Measurements from ENCODE around the gene IFT122.

The IFT122 gene

DNA sequence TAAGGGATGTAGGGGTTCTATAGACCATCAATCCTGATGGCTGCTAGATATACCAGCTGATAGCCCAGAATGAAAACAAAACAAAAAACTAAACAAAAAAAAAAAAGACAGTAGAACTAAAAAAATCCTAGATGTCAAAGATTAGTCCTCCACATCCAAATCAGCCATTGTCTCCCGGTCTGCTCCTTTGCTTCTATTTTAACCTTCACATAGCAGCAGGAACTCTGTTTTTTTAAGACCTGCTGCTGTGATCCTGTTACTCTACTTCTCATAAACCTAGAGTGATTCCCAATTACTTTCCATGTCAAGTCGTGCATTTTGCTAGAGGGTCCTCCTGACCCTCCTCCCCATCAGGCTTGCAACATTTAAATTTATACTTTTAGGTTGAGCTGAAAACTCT is 2.5 kb downstream of the IFT122 start:
- DNase-seq = no peak

GRCh38 chr3:129442947-129443346 is 2.9 kb downstream of the IFT122 start:
- DNase-seq = no peak

DNA sequence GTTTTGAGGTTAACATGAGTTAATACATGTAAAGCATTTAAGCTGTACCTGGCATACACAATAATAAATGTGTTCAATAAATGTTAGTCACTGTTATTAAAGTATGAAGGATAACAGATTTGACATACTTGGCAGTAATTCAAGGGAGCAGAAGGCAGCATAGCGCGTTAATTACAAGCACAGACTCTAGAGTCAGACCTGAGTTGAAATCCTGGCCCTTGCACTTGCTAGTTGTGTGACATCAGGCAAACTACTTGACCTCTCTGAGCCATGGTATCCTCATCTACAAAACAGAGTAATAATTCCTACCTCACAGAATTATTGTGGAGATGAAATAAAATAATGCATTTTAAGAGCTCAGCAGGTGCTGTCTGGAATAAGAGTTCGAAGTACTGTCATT is 5.4 kb downstream of the IFT122 start:
- no peak for DNase-seq

- no peak for DNase-seq
Measured at GRCh38 chr3:129446926-129447325, 6.9 kb downstream of the IFT122 start.

DNA sequence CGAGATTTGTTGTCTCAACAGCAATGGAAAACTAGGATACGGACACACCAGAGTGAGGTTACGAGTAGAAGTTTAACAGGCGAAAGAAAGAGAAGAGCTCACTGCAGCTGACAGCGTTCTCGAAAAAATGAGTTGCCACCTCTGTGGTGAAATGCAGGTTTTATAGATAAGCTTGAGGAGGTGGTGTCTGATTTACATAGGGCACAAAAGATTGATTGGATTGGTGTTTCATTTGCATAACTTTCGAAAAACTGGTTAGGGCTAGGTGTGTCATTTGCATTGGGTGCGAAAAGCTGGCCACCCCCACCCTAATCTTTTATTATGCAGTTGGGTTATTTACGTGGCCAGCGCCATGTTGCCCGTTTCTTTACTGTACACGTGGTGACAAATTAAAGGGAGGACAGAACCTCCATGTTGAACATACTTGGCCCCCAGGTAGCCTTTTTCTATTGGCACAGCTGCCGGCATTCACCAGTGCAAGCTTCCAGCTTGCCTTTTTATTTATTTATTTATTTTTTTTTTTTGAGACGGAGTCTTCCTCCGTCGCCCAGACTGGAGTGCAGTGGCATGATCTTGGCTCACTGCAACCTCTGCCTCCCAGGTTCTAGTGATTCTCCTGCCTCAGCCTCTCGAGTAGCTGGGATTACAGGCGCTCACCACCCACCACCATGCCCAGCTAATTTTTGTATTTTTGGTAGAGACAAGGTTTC is 8.3 kb downstream of the IFT122 start:
- DNase-seq = no peak

DNA sequence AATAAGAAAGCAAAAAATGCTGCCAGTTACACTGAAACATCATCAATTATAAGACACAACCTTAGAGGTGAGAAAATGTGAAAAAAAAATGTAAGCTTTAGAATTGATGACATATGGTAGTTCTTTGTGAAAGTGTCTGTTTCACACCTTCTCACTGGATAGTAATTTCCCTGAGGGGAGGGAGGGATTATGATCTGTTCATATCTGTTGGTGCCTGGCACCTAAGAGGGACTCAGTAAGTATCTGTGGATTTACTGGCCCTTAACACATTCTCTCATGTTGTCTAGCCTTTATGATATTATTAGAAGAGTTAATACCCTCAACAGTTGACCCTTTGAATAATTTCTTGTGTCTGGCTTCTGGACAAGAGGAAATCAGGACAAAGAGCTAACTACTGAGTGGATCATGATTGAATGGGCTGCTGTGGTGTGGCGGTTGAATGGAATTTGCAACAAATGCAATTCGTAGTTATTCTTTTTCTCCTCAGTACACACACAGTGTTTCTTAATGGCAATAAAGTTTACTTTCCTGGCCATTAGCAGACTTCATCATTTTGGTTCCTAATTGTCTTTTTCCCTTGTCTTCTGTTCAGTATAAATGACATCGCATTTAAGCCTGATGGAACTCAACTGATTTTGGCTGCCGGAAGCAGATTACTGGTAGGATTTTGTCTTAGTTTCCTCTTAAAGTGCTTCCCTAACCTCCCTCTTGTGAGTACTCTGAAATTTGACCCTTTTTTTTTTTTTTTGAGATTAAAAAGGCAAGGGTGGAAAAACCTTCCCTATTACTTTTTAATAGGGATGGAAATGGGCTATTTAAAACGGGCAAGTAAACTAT is 9.5 kb downstream of the IFT122 start:
- DNase-seq = no peak

- DNase-seq = no peak
Measured at GRCh38 chr3:129453732-129454131, 13.7 kb downstream of the IFT122 start.

DNA sequence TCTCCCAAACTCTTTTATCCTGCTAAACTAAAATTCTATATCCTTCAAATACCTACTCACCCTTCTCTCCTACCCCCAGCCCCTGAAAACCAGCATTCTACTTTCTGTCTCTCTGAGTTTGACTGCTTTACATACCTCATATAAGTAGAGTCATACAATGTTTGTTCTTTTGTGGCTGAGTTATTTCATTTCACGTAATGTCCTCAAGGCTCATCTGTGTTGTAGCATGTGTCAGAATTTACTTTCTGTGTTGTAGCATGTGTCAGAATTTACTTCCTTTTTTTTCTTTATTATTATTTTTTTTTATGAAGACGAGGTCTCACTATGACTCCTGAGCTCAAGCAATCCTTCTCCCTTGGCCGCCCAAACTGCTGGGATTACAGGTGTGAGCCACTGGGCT is 20.1 kb downstream of the IFT122 start:
- DNase-seq = no peak

DNA sequence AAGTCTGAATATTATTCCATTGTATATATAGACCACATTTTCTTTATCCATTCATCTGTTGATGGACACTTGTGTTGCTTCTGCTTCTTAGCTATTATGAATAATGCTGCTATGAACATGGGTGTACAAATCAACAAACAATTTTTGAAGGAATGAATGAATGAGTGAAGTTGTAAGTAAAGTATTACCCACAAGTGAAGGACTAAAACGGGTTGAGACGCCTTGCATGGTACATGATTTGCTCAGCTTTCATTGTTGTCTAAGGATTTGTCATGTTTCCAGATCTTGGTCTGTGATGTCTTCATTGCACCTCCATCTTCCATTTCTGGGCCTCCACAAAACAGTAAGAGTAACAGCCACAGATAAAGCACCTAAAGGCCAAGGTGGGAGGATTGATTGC is 20.5 kb downstream of the IFT122 start:
- no peak for DNase-seq

DNA sequence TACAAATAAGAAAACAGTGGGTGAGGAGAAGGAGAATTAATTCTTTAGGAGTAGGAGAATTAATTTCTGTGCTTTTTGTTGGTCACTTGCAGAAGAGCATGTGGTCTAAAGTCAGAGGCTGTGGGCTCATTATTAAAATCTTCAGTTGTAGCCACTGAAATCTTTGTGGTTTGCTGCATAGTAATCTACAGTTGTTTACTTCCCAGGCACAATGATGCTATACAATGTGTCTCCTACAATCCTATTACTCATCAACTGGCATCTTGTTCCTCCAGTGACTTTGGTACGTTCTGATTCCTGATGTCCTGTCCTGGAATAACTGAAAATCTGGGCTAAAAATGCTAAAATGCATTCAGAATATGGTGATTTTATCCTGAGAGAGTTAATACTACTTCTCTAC is 21.0 kb downstream of the IFT122 start:
- no peak for DNase-seq

DNA sequence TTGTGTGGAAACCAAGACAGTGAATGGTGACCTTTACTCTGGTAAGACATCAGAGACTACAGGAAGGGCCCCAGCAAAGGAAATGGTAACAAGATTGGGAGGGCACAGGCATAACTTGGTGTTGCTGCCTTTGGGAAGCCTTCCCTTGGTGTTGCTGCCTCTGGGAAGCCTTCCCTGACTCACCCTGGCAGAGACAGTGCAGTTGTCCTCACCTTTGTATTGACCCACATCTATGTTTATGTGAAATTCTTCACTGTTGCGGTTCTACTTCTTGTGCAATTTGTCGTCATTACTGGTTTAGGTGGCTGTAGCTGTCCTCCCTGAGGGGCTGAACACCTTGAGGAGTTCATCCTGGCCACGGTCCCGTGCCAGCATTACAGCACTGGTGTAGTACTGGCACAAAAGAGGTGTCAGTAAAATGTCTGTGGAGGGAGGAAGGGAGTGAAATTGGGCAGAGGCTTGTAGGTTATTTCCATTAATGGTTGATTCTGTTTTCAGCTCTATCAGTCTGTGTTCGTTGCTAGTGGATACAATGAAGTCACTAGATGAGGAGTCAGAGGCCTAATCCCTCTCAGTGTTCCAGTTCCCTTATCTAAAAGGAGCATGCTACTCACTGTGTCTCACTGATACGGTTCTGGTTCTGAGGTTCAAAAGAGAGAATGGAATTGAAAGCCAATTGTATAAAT is 21.6 kb downstream of the IFT122 start:
- DNase-seq = no peak

- no peak for DNase-seq
Measured at GRCh38 chr3:129462361-129462968, 22.4 kb downstream of the IFT122 start.

- DNase-seq = no peak
Measured at GRCh38 chr3:129463094-129463493, 23.1 kb downstream of the IFT122 start.

DNA sequence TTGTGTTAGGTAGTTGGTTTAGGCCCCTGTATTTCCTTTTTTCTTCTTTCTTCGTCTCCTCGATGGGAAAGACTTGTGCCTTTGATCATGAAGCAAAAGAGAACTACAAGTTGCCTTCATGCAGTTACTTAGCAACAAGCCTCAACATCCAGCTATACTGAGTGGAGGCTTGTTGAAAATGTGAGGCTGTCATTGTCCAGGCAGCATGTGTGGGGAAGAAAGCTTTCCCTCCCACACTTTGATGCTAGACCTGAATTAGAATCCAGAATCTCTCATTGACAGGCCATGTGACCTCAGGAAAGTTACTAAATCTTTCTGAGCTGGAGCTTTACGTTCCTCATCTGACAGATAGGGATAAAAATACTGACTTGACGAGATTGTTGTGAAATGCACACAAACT is 23.7 kb downstream of the IFT122 start:
- DNase-seq = no peak

DNA sequence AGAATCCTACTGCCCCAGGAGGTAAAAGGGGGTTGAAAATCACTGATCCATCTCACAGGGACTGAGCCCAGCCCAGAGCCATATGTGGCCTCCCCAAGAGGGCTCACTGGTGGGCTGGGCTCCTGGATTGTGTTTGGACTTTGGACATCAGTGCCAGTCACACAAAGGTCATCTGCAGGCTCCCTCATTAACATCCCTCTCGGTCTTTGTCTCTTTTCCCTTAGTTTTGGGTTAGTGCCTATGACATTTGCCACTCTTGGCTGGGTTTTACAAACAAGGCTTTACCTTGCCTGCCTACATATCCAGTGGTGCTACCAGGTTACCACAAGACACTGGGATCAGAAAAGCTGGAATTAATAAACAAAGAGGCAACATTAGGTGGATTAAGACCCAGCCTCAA is 27.9 kb downstream of the IFT122 start:
- DNase-seq = no peak

- no peak for DNase-seq
Measured at GRCh38 chr3:129469026-129469425, 29.0 kb downstream of the IFT122 start.

DNA sequence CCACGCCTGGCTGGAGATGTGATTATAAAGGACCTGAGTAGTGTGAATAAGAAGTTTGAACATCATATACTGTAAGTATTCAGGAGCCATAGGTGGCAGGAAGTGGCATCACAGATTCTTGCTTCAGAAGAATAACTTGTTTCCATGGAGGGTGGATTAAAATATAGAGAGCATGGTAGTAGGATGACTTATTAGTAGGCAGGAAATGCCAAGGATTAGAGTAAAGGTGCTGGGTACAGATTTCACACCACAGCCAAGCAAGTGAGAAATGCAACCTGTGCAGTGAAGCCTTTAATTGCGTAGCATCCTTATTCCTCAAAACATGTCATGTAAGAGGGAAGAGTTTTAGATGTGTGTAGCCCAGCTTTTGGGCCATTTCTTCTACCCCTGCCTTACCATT is 30.8 kb downstream of the IFT122 start:
- no peak for DNase-seq

GRCh38 chr3:129473067-129473768 is 33.2 kb downstream of the IFT122 start:
- DNase-seq = no peak

GRCh38 chr3:129473769-129474152 is 33.7 kb downstream of the IFT122 start:
- no peak for DNase-seq

- no peak for DNase-seq
Measured at GRCh38 chr3:129474984-129475804, 35.2 kb downstream of the IFT122 start.

DNA sequence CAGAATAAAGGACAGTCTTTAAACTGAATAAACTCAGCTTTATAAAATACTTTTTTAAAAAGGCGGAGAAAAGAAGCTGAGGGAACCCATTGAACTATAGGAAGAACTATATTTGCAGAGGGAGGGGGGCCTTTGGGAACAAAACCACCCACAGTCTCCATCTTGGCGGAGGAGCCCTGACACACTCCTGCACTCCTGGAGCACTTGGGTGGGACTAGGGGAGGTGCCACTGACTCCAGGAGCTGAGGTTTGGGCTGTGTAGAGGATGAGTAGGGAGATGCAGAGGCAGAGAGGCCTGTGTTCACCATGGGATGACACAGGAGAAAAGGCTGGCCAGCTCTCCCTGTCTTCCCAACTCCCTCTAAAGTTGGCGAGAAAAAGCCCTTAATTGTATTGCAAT is 35.8 kb downstream of the IFT122 start:
- no peak for DNase-seq

DNA sequence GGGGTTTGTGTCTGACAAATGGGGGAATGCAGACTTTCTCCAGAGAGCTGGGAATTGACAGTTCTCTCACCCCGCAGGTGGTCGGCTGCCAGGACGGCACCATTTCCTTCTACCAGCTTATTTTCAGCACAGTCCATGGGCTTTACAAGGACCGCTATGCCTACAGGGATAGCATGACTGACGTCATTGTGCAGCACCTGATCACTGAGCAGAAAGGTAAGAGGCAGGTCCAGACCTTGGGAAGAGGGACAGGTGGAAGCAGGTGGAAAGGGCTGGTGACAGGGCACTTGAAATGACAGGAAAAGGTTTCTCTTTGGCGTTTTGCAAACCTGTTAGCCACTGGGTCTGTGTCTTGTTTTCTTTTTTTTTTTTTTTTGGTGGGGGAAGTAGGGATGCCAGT is 36.6 kb downstream of the IFT122 start:
- DNase-seq = no peak
